HG03108 (cell line): ENCODE measurements around the gene RPTOR.
"Not testable (repeated sequence)": the region's sequence is repeated elsewhere in the genome, so short reads cannot be mapped to it uniquely, and the experiment has no call there.

Experiments
- ATAC-seq: cut with Tn5 transposase; IDR thresholded peaks from one replicate; pipeline ENCODE4 v1.9.1; 2021; ENCODE audit warnings: moderate library complexity; ENCODE audit not compliant: unreplicated experiment

The RPTOR gene

DNA sequence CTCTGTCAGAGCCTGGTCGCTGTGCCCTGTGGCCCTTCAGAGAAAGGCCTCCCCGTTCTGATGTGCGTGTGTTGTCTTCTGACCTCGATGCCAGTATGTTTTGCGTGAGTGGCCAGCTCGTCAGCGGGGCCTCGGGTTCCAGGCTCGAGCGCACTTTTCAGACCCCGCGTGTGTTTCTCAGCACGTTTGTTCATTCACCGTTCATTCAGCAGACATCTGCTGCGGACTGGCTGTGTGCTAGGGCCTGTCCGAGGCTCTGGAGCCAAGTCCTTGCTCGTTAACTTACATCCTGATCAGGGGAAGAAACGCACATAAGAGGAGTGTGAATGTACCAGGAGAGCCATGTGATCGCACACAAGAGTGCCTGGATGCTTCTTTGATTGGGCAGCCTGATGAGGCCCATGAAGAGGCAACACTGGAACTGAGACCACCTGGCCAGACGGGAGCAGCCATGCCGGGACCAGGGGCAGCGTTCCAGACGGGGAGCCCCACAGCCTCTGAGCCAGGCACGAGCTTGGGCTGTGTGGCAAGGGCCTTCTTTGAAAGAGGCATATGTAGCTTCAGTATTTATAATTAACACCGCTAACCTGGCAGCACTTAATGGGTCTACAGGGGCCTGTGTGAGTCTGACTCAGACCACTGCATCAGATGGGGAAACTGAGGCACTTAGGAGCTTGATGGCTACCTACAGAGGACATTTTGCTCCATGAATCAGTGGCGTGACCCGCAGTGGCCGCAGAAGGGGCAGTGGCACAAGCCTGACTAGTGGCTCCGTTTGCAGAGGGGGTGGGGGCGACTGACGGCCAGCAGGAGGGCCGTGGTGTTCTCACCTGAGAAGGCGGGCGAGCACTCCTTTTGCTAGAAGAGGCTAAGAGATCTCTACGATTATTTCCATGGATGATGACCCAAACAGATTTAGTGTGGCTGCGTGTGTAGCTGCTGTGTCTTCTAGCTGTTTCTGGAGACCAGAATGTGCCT, 259.1 kb downstream of the RPTOR start:
- no peak for ATAC-seq

DNA sequence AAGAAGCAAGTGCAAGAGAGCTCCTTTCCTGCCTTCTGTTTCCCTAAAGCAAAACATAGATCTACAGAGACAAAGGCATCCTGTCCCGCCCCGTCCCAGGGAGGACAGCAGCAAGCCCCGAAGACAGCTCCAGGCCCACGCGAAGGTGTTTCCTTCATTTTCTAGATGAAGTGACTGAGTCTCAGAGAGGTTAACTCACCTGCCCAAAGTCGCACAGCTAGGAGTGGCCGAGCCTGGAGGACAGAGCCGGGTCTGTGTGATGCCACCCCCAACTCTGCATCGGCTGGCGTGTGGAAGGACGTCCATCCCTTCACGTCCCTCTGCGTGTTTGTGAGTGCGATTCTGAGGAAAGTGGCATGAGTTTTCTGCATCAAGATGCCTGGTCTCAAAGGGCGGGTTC, 259.8 kb downstream of the RPTOR start:
- ATAC-seq: no peak

DNA sequence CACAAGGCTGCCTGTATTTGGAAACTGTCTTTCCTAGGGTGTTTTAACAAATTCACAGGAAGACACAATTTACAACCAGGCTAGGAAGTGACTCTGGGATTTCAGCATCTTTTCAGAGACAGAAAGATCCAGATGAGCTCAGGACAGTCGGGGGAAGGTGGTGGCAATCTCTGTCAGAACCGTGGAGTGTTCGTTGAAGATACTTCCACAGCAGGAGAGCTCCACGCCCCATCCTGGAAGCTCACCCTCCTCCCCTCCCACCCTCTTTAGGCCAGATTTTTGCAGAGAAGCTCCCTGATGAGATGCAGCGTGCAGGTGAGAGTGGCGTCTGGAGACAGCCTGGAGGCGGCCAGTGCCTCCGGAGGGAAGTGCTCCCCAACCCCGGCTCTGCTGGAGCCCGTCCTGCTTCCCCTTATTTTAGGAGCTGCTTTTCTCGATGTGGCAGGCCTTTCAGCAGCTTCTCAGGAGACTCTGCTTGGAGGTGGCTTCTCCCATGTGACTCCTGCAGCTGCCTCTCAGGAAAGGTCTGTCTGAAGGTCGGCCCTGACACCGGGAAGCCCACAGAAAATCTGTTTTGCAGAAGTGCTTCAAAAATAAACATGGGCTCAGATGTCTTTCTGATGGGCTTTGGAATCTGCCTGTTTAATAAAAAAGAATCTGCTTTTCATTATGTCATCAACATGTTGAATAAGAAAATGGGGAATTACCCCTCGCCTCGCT, 260.6 kb downstream of the RPTOR start:
- ATAC-seq: no peak

GRCh38 chr17:80807014-80807413, 262.4 kb downstream of the RPTOR start:
- ATAC-seq: no peak

DNA sequence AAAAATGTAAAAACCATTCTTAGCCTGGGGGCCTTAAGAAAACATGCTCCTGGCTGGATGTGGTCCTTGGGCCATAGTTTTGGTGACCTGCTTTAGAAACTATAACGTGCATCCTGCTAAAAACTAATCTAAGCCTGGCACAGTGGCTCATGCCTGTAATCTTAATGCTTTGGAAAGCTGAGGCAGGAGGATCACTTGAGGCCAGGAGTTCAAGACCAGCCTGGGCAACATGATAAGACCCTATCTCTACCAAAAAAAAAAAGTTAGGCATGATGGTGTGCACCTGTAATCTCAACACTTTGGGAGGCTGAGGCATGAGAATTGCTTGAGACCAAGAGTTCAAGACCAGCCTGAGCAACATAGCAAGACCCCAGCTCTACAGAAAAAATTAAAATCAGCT, 263.2 kb downstream of the RPTOR start:
- no peak for ATAC-seq

DNA sequence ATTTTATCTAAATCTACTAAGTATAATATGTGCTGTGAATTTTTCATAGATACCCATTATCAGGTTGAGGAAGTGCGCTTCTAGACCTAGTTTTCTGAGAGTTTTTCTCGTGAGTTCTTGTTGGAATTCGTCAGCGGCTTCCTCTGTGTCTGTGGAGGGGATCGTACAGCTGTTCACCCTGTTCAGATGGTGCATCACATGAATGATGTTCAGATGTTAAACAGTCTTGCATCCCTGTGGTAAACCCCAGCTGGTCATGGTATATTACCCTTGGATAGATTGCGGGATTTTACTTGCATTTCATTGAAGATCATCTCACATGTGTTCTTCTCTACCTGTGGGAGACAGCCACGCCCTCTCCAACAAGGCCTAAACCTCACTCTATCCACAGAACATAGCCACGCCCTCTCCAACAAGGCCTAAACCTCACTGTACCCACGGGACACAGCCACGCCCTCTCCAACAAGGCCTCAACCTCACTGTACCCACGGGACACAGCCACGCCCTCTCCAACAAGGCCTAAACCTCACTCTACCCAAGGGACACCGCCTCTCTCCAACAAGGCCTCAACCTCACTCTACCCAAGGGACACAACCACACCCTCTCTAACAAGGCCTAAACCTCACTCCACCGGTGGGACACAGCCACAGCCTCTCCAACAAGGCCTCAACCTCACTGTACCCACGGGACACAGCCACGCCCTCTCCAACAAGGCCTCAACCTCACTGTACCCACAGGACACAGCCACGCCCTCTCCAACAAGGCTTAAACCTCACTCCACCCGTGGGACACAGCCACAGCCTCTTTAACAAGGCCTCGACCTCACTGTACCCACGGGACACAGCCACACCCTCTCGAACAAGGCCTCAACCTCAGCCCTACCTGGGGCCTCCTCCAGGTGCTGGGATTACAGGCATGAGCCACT, 266.8 kb downstream of the RPTOR start:
- ATAC-seq: no peak

DNA sequence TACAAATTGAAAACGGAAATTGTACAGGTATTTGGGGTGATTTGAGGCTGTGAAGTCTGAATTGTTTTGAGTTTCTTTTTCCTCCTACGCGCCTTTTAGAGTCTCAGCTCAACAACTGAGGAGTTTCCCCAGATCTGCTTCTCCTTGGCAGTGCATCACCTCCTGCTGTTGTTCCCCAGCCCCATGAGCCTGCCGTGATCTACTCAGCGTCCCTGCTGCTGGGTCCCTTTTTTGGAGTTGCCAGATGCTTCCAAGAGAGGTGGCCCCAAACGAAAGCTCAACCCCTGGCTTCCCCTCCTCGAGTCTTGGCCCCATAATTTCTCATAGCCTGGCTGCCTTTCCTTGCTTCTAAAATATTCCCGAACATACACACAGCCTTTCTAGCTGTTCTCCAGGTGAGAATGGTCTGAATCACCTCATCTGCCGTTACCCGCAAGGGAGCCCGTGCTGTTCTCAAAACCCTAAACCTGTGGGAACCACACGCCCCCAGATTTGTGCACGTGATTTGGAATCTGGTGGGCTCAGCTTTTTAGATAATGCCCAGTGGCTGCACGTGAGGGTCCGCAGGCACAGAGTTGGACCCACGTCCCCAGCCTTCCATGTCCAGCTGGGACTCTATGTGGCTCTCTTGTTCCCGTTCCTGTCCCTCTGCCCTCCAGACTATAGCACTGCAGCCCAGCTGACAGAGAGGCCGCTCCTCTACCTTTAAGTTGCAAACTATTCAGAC, 267.9 kb downstream of the RPTOR start:
- ATAC-seq: no peak

GRCh38 chr17:80813318-80813717, 268.7 kb downstream of the RPTOR start:
- no peak for ATAC-seq

DNA sequence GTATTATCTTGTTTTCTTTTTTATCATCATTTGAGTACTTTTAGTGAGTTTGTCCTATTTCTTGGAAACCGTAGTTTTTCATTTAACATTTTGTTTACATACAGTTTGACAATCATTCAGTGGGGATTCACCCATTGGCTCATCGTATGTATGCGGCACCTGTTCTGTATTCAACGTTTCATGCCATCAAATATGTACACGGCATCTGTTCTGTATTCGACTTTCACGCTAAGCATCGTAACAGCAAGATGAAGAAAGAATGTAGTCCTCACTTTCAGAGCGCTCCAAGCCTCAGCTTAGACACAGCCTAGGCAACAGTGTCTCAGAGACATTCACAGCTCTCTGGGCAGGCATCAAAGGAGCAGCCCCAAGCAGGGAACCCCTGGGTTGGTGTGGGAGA, 269.9 kb downstream of the RPTOR start:
- ATAC-seq: no peak

DNA sequence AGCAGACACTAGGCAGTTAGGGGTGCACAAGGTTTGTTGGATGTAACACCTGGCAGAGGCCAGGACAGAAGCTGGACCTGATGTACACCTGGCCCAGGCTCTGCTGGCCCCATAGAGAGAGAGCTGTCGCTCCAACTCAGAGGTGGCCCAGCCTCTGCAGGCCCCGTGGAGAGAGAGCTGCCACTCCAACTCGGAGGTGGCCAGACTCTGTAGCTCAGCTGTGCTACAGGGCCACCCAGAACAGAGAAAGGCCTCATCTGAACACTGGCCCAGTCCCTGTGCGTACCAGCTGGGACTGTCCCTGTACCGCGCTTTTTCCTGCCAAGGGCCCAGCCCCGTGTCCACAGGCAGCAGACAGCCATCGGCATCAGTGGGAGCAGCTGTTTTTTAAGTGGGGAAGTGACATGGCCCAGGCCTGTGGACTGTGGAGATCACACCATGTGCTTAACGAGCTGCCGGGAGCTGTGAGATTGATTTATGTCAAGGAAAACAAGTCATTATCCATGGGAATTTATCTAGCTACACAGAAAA, 270.6 kb downstream of the RPTOR start:
- ATAC-seq: no peak

DNA sequence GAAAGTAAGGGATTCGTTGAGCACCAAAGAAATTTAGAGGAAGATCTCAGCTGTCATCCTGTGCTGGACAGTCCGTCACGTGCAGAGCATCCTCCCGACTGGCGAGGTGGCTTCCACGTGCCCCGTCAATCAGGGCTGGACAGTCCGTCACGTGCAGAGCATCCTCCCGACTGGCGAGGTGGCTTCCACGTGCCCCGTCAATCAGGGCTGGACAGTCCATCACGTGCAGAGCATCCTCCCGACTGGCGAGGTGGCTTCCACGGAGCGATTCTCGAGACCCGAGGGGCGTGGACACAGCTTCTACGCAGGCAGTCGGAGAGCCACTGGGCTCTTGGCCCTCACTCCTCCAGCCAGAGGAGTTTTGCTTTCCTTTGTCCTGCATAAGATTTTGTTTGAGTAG, 271.1 kb downstream of the RPTOR start:
- ATAC-seq: not testable (repeated sequence)

DNA sequence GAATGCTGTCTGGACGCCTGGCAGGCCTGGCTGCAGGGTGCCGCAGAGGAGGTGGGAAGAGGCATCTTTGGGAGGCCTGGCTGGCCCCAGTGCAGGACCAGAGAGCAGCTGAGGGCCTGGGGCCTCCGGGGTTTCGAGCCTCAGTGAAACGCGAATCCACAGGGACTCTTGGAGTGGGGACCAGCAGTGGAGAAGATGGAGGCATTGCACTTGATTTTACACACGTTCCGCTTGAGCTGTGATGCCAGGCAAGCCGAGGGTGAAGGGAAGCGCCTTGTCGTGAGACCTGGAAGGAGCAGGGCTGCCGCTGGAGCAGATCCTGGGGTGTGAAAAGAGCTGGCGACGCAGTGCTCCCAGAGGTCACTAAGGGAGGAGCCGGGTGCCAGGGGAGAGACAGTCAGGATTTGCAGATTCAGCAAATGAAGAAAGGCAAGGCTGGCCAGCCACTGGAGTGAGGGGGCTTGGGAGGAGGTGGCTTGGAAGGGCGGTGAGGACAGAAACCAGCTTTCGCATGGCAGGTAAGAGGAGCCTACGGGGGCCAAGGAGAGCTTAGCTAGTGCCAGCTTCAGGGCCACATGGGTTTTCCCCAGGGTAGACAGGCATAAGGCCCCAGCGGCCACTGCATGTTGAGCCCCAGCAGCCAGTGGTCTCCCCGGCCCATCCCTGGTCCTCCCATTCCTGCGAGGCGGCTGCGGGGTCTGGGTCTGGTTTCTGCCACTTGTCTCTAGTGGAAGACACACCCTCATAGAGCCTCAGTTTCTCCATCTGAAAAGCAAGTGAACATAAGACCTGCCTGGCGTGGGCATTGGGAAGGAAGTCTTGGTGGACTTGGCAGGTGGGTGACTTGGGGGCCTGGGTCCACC, 271.8 kb downstream of the RPTOR start:
- no peak for ATAC-seq

DNA sequence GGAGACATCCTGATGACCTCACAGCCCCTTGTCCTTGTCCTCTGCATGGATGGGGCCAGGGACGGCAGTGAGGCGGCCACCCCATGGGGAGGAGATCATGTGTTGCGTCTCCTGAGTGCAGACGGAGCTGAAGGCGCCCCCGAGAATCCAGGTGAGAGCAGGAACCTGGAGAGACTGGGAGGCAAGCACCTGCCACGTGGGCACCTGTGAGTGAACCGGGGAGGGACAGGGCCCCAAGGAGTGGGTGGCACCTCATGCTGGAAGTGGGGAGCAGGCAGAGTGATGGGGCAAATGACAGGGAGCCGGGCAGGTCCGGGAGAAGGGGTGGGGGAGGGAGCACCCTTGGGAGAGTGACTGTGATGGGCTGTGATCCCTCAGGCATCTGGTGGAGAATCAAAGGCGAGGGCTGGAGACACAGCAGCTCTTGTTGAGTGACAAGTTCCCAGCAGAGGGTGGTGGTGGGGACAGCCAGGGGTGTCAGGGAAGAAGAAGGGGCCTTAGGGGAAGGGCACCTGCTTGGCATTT, 272.7 kb downstream of the RPTOR start:
- no peak for ATAC-seq

- ATAC-seq: no peak
These were observed 273.2 kb downstream of the RPTOR start for GRCh38 chr17:80817861-80818260.

- ATAC-seq: no peak
These were observed 274.2 kb downstream of the RPTOR start for GRCh38 chr17:80818871-80819270.

DNA sequence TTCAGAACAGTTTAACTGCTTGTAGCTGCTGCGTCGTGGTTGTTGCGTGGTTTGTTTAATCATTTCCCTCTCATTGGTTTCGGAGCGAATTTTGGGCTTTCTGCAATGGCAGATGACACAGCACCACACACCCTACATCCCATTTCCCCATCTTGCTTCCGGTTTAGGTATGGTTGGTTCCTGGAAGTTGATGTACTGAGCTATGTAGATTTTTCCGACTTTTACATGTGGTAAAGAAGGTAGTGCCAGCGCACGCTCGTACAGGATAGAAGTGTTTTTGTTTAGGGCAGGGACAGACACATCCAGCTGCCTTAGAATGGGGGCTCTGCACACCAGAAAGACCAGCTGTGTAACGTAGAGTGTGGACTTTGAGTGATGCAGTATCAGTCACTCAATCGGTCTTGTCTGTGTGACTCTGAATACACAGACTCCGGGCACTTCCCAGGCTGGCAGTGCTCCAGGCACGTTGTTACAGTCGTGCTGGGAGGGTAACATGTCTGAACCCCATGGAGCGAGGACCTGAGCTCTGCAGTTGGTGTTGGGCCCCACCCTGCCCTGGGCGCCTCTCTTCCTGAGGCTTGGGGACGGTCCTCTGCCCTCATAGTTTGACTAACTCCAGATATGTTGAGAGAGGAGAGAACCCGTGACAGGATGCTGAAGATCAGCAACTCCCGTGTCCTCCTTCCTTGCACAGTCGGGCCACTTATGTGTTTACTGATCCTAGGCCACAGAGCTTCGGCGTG, 275.0 kb downstream of the RPTOR start:
- ATAC-seq: no peak

- ATAC-seq: no peak
These were observed 275.7 kb downstream of the RPTOR start for GRCh38 chr17:80820331-80820730.

DNA sequence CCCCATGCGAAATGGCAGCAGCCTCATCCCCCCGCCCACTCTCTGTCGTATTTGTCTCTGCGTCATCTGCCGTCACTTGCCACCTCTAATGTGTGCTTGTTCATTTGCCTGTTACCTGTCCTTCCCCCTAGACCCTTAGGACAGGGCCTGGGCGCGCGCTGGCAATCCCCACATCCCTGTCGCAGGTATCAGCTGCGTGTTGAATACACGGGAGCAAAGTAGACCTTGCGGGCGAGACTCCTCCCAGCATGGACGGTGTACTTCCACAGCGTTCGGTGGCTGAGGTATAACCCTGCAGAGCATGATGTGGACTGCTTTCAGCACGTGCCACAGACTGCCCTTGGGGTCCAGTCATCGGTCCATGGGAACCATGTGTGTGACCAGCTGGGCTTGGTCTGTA, 276.9 kb downstream of the RPTOR start:
- no peak for ATAC-seq
